Loucy (cell line): Measurements from ENCODE around the gene PHF21B.

ENCODE experiments used
- H2AFZ ChIP-seq: fragments of 200-600 bp; sonication (generic); 2 replicates; pipeline ENCODE4 v1.6.0; 2016; ENCODE audit warnings: antibody characterized with exemption, mild to moderate bottlenecking, low read length, moderate library complexity
- H3F3A ChIP-seq: fragments of 200-600 bp; 2 replicates; pipeline ENCODE4 v1.6.0; 2016; ENCODE audit warnings: antibody characterized with exemption, low read depth, mild to moderate bottlenecking
- H3K27me3 ChIP-seq: fragments of 200-600 bp; sonication (generic); 2 replicates; pipeline ENCODE4 v1.6.1; 2014; ENCODE audit warnings: low read length, mild to moderate bottlenecking; ENCODE audit not compliant: insufficient read depth, poor library complexity, severe bottlenecking
- H3K36me3 ChIP-seq: fragments of 200-600 bp; sonication (generic); 2 replicates; pipeline ENCODE4 v1.6.1; 2016; ENCODE audit warnings: low read length; ENCODE audit not compliant: insufficient read depth
- H3K4me1 ChIP-seq: fragments of 200-600 bp; sonication (generic); 2 replicates; pipeline ENCODE4 v1.5.1; 2014; ENCODE audit warnings: low read length, mild to moderate bottlenecking; ENCODE audit not compliant: insufficient read depth, poor library complexity, severe bottlenecking
- H3K4me2 ChIP-seq: fragments of 200-600 bp; sonication (generic); 2 replicates; pipeline ENCODE4 v1.6.0; 2014; ENCODE audit warnings: antibody characterized with exemption, low read length, low read depth, mild to moderate bottlenecking; ENCODE audit not compliant: poor library complexity, severe bottlenecking
- H3K4me3 ChIP-seq: fragments of 200-600 bp; sonication (generic); 2 replicates; pipeline ENCODE4 v1.5.1; 2014; ENCODE audit warnings: low read length, mild to moderate bottlenecking, mixed read lengths; ENCODE audit not compliant: poor library complexity, severe bottlenecking
- H3K79me2 ChIP-seq: fragments of 200-600 bp; sonication (generic); 2 replicates; pipeline ENCODE4 v1.6.1; 2014; ENCODE audit warnings: low read length; ENCODE audit not compliant: insufficient read depth
- H3K9ac ChIP-seq: fragments of 200-600 bp; sonication (generic); 2 replicates; pipeline ENCODE4 v1.6.0; 2014; ENCODE audit warnings: mild to moderate bottlenecking, low read depth, low read length, moderate library complexity; ENCODE audit not compliant: poor library complexity, severe bottlenecking
- H3K9me2 ChIP-seq: fragments of 200-600 bp; sonication (generic); replicated peaks from 2 replicates; pipeline ENCODE4 v1.6.1; 2016; ENCODE audit warnings: low read depth, low read length, mixed read lengths
- H3K9me3 ChIP-seq: fragments of 200-600 bp; sonication (generic); 2 replicates; pipeline ENCODE4 v1.6.1; 2014; ENCODE audit warnings: mild to moderate bottlenecking, antibody characterized with exemption, low read length, low read depth; ENCODE audit not compliant: insufficient read depth
- H4K20me1 ChIP-seq: fragments of 200-600 bp; sonication (generic); 2 replicates; pipeline ENCODE4 v1.6.0; 2014; ENCODE audit warnings: antibody characterized with exemption, low read length, mild to moderate bottlenecking; ENCODE audit not compliant: insufficient read depth, poor library complexity, severe bottlenecking
- CTCF ChIP-seq: fragments of 200-600 bp; sonication (generic); conservative IDR thresholded peaks from 2 replicates; pipeline ENCODE4 v1.5.1; 2014; ENCODE audit warnings: mild to moderate bottlenecking, antibody characterized with exemption, low read length
- EZH2phosphoT487 ChIP-seq: fragments of 200-600 bp; IDR thresholded peaks from 2 replicates; pipeline ENCODE4 v1.6.1; 2018; ENCODE audit warnings: antibody characterized with exemption, mild to moderate bottlenecking, moderate library complexity, borderline replicate concordance

PHF21B gene

GRCh38 chr22:44918925-44919392, 90.8 kb downstream of the PHF21B start:
- Histone ChIP-seq H4K20me1 (no peaks in the 10 kb centered on the region), H3K9ac (no peak overlapping the region), H3K4me2 (no peak overlapping the region), H2AFZ (no peak overlapping the region), H3K36me3 (no peaks in the 10 kb centered on the region), H3K4me3 (no peak overlapping the region), H3K27me3 (no peaks in the 10 kb centered on the region), H3K9me3 (no peaks in the 10 kb centered on the region), H3K4me1 (no peaks in the 10 kb centered on the region), H3K9me2 (no peaks in the 10 kb centered on the region), H3F3A (no peaks in the 10 kb centered on the region), H3K79me2 (no peaks in the 10 kb centered on the region)
- TF ChIP-seq CTCF = no peak
- no peak for TF ChIP-seq EZH2phosphoT487

- no peaks in the 10 kb centered on the region for H3K4me1 ChIP-seq
- no peaks in the 10 kb centered on the region for H3F3A ChIP-seq
- H3K9me3 ChIP-seq = no peaks in the 10 kb centered on the region
- no peaks in the 10 kb centered on the region for H3K36me3 ChIP-seq
- no peak overlapping the region for H2AFZ ChIP-seq
- no peaks in the 10 kb centered on the region for H4K20me1 ChIP-seq
- H3K4me3 ChIP-seq = no peak overlapping the region
- TF ChIP-seq EZH2phosphoT487 (no peak), CTCF (no peak)
- no peaks in the 10 kb centered on the region for H3K9me2 ChIP-seq
- no peak overlapping the region for H3K9ac ChIP-seq
- H3K79me2 ChIP-seq = no peaks in the 10 kb centered on the region
- no peak overlapping the region for H3K4me2 ChIP-seq
- H3K27me3 ChIP-seq = no peaks in the 10 kb centered on the region
Measured at GRCh38 chr22:44918166-44918924, 91.5 kb downstream of the PHF21B start.

GRCh38 chr22:44917372-44918165, 92.2 kb downstream of the PHF21B start:
- Histone ChIP-seq H3K4me3 (no peak overlapping the region), H3K9me3 (no peaks in the 10 kb centered on the region), H3K79me2 (no peaks in the 10 kb centered on the region), H3K36me3 (no peaks in the 10 kb centered on the region), H4K20me1 (no peaks in the 10 kb centered on the region), H3F3A (no peaks in the 10 kb centered on the region), H2AFZ (no peak overlapping the region), H3K4me1 (no peaks in the 10 kb centered on the region), H3K9ac (no peak overlapping the region), H3K27me3 (no peaks in the 10 kb centered on the region), H3K9me2 (no peaks in the 10 kb centered on the region), H3K4me2 (no peak overlapping the region)
- TF ChIP-seq CTCF (no peak), EZH2phosphoT487 (no peak)
